Hypothalamus (tissue), 51 donors: ENCODE measurements around the gene TMEM184A.
"Not testable (repeated sequence)": the region's sequence is repeated elsewhere in the genome, so short reads cannot be mapped to it uniquely, and the experiment has no call there.

Experiments used
- DNase-seq, 51 donors: peaks; one replicate each; lab custom pipeline; 2025; lab: John Stamatoyannopoulos, UW

The TMEM184A gene

DNA sequence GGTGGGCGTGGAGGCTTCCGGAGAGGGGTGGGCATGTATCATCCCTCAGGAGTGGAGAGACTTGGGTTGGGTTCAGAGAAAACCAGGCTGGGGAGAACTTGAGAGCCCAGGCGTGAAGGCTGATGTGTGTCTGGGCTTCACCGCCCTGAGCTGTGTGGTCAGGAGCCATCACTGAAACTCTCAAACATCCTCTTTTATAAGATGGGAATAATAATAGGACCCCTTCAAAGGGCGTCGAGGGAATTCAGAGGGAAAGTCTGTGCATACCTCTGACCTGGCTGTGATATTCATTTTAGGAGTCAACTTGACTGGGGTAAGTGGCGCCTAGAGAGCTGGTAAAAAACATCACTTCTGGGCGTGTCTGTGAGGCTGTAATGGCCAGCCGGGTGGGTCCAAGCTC, 34.9 kb upstream of the TMEM184A start:
- no peak for DNase-seq

GRCh38 chr7:1590476-1590875, 34.5 kb upstream of the TMEM184A start:
- no peak for DNase-seq

DNA sequence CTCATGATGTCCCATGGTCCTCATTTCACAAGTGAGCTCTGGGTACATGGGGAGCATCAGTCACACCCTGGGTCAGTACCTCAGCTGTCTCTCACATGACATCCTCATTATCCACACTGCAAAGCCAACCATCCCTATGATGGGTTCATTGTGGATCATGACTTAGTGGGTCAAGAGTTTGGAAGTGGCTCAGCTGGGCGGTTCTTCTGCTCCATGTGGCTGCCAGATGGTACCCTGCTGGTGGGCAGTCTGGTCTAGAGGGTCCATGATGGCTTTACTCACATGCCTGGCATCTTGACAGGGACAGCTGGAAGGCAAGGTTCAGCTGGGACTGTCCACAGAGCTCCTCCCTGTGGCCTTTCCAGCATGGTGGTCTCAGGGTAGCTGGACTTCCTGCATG, 33.0 kb upstream of the TMEM184A start:
- DNase-seq = no peak

- no peak for DNase-seq
Observed at GRCh38 chr7:1587738-1588137, 31.7 kb upstream of the TMEM184A start.

- DNase-seq = no peak
Observed at GRCh38 chr7:1586827-1587705, 31.1 kb upstream of the TMEM184A start.

DNA sequence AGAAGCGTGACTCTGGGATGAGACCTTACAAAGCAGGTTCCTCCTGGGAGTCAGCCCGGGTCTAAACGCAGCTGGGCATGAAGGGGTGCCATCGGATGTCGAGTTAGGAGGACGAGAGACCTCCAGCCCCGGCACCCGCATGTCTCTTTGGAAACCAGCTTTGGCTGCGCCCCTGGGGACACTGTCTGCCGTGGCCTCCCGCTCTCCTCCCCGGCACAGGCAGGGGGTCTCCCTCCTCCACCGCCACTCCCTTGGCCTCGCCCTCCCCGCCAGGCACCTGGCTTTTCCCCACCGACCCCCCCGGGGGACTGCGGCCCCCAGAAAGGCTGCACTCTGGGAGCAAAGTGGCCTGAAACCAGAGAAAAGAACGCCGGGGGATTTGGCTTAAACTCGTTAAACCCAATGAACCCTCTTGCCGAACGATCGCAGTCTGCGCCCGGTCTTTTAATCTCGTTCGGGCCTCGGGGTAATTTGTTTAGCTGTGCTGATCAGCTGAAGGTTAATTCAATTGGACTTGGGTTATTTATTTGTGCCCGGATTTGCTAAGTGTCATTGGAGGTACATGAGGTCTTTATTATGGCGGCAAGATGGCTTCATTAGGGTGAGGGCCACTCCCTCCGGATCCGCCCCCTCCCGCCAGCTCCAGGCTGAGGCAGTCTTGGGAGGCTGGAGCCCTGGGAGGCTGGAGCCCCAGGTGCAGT, 30.3 kb upstream of the TMEM184A start:
- DNase-seq = no peak

DNA sequence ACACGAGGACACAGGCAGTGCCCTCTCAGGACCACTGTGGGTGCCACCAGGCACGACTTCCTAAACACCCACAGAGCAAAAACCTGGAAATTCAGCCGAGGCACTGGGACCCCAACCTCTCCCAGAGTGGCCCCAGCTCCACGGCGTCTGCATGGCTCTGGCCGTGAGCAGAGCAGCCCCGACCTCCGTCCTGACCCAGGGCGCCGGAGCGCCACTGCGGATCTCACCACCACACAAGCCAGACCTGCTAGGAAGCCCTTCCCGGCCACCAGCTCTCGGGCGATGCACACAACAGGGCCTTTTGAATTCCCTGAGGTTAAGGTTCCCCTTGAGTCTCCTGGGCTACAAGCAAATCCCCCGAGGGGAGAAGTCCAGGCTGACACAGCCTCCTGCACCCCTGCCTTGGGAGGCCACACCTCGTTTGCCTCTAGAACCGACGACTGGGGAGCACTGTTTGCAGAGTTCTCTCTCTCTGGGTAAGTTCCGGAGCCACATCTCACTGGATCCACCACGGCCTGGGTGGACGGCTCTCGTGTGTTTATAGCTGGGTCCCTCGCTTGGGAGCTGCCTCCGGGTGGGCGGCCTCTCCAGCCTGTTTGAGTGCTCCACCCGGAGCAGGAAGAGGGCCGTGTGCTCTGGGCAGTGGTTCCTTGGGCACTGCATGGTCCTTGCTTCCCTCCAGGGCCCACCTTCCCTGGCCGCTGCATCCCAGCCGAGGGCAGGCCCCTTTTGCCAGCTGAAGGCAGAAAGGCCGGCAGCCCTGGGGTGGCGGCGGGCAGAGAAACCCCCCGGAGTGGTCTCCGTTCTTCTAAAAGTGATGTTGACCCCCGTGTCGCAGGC, 29.4 kb upstream of the TMEM184A start:
- no peak for DNase-seq

- no peak for DNase-seq
Observed at GRCh38 chr7:1584700-1585099, 28.7 kb upstream of the TMEM184A start.

DNA sequence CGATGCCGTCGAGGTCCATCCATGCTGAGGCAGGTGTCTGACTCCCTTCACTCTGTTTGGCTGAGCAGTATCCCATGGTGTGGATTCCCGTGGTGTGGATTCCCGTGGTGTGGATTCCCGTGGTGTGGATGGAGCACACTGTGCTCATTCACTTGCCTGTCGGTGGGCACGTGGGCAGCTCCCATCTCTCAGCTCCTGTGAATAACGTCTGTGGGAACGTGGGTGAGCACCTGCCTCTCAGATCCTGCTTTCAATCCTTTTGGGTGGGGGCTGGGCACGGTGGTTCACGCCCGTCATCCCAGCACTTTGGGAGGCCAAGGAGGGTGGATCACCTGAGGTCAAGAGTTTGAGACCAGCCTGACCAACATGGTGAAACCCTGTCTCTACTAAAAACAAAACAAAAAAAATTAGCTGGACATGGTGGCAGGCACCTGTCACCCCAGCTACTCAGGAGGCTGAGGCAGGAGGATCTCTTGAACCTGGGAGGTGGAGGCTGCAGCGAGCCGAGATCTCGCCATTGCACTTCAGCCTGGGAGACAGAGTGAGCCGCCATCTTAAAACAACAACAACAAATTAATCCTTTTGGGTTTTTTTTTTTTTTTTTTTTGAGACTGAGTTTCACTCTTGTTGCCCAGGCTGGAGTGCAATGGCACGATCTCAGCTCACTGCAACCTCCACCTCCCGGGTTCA, 27.4 kb upstream of the TMEM184A start:
- DNase-seq = not testable (repeated sequence)

DNA sequence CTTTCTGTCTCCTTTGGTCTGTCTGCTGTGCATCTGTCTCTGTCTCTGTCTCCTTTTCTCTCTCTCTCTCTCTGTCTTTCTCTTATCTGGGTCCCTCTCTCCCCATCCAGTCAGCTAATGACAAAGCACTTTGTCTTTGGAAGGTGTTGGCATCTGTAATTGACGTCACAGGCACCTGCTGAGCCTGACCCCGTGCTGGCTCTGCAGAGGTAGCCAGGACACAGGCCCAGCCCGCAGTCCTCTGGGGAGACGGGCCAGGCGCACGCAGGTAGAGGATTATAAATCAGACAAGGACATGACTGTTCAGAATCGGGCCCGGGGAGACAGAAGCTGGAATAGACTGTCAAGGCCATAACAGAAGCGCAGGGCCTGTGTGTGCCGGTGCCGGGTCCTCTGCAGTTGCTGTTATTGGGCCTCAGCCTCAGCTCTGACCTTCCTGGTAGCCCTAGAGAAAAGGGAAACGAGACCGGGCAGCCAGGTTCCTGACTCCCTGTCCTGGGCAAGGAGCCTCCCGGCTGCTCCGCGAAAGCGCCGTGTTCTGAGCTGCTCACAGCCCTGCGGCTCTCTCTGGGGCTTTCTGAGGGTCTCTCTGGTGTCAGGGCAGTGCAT, 24.5 kb upstream of the TMEM184A start:
- DNase-seq = no peak

GRCh38 chr7:1579481-1580421, 23.7 kb upstream of the TMEM184A start:
- peak in 47 of 51 donors; percentile 4 to 81 (median 43) for DNase-seq

- no peak for DNase-seq
Observed at GRCh38 chr7:1578513-1578912, 22.5 kb upstream of the TMEM184A start.

DNA sequence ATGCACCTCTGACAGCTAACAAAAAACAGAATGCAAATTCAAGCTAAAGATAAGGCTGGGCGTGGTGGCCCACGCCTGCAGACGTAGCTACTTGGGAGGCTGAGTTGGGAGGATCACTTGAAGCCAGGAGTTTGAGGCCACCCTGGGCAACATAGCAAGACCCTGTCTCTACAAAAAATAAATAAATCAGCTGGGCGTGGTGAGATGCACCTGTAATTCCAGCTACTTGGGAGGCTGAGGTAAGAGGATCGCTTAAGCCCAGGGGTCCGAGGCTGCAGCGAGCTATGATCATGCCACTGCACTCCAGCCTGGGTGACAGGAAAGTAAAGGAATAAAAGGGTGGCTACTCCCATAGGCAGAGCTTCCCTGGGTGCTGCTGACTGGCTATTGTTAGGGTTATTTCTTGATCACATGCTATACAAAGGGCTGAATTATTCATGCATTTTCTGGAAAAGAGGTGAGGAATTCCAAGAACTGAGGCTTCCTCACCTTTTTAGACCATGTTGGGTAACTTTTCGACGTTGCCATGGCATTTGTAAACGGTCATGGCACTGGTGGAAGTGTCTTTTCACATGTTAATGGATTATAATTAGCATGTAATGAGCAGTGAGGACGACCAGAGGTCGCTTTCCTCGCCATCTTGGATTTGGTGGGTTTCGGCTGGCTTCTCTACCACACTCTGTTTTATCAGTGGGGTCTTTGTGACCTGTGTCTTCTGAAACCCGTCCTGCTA, 20.7 kb upstream of the TMEM184A start:
- no peak for DNase-seq

DNA sequence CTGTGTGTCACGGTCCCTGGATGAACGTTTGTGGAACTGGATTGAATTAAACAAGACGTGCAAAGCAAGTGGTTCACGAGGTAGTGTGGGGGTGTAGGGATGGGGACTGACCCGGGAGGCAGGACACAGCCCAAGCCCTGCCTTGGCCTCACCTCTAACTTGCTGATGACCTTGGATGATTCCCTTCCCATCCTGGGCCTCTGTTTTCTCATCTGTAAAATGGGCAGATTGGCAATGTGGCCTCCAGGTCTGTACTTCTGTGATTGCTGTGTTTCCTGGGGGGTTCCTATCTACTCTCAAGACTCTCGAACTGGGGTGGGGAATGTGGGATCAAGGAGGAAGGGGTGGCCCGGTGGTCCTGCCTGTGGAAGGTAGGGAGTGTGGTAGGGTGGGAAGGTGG, 19.8 kb upstream of the TMEM184A start:
- DNase-seq = no peak

GRCh38 chr7:1572111-1572822, 16.3 kb upstream of the TMEM184A start:
- no peak for DNase-seq

DNA sequence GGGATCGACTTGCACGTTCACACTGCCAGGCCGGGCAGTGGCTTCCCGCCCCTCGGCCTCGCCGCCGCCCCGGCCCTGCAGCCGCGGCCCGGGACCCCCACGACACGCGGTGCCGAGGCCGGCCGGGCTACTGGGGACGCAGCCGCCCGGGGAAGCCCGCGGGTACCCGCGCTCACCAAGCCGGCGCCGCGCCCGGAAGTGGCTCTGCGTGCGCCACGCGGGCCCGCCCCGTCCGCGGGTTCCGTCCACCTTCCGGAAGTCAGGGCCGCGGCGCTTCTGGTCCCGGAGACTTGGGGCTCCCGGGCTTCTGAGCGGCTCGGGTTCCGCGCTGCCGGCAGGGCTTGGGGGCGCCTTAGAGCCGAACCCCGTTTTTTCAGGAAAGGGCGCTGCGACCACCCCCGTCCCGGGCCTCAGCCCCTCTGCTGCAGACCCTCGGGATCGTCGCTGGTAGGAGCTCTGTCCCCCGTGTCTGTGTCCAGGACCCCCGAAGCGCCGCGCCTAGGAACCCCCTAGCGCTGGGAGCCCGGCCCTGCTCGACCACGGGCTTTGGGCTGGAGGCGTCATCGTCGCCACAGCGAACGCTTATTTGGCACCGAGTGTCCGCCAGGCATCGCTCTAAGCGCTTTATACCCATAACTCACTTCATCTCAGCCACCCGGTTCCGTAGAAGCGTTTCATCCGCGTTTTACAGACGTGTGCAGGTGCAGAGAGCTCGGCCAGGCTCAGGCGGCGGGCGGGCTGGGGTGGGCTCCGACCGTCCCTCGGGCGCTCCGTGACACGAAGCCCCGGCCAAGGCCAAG, 14.0 kb upstream of the TMEM184A start, which contains the start of gene PSMG3:
PSMG3 (minus strand) TSS at position 200 of the 800 bp plus-strand sequence. CDS start 693 bp downstream, outside the sequence.
- DNase-seq = peak in 50 of 51 donors; percentile 38 to 94 (median 79)

DNA sequence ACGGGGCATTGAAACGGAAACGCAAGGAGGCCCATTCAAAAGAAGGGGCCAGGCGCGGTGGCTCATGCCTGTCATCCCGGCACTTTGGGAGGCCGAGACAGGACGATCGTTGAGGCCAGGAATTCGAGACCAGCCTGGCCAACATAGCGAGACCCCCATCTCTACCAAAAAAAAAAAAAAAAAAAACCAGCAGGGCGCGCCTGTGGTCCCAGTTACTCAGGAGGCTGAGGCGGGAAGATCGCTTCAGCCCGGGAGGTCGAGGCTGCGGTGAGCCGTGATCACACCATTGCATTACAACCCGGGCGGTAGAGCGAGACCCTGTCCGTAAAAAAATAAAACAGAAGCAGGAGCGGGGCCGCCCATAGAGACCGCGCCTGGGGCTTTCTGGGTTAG, 13.4 kb upstream of the TMEM184A start:
- no peak for DNase-seq
